HG03097 (cell line): ENCODE measurements around the gene PA2G4.

Experiments used
- ATAC-seq: cut with Tn5 transposase; IDR thresholded peaks from one replicate; pipeline ENCODE4 v1.9.1; 2021; ENCODE audit not compliant: unreplicated experiment, low FRiP score

Gene PA2G4

GRCh38 chr12:56162468-56163290, 58.3 kb downstream of the PA2G4 start:
- no peak for ATAC-seq
